HL-60 (cell line): ENCODE data around the gene PGAM5.

Source experiments
- GABPA ChIP-seq: IDR thresholded peaks from 2 replicates; pipeline ENCODE4 v1.6.1; 2012; ENCODE audit warnings: low read depth
- POLR2AphosphoS5 ChIP-seq: IDR thresholded peaks from 2 replicates; pipeline ENCODE4 v1.6.1; 2012; ENCODE audit warnings: low read depth
- SPI1 ChIP-seq: IDR thresholded peaks from 2 replicates; pipeline ENCODE4 v1.6.1; 2012; ENCODE audit warnings: low read depth, mild to moderate bottlenecking, borderline replicate concordance
- TF ChIP-seq, protein P1 (sequence below): IDR thresholded peaks from one replicate; pipeline ENCODE4 v1.5.1; 2011; ENCODE audit warnings: low read length, control low read depth, inconsistent platforms; ENCODE audit not compliant: insufficient read depth
- TF ChIP-seq, protein P2 (sequence below): IDR thresholded peaks from 2 replicates; pipeline ENCODE4 v1.6.1; 2012; ENCODE audit warnings: low read depth; ENCODE audit not compliant: insufficient replicate concordance

DNA sequence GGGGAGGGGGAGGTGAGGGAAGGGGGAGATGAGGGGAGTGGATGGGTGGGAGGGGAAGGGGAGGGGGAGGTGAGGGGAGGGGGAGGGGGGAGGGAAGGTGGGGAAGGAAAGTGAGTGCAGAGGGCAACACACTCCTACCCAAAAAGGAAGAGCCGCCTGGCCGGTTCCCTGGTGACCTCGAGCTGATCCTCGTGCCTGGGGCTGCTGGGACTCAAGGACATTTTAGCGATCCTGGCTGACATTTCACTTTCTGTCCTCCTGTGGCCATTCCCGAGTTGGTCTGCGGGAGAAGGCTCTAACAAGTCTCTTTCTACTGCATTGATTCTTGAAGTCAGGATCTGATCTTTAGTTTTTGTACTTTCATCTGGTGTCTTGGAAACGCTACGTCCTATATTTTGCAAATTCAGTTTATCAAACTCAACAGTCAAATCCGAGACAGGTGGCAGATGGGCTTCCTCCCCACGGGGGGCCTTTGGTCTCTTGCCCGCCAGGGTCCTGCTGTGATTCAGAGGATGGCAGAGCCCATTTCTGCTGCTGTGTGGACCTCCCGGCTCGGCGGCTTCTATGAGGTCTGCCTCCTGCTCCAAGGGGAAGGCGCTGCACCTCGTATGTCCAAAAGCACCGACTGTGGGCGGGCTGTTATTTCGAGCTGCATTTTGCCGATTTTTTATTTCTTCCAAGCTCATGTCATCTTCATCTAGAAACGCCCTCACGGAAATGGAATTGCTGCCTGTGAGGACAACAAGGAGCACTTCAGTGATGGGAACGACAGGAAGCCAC lies 19.1 kb downstream of the PGAM5 start:
- TF ChIP-seq SPI1 (no peak), POLR2AphosphoS5 (no peak; the same call in 1 of the 2 replicates), GABPA (no peak)
- TF ChIP-seq, protein P1, sequence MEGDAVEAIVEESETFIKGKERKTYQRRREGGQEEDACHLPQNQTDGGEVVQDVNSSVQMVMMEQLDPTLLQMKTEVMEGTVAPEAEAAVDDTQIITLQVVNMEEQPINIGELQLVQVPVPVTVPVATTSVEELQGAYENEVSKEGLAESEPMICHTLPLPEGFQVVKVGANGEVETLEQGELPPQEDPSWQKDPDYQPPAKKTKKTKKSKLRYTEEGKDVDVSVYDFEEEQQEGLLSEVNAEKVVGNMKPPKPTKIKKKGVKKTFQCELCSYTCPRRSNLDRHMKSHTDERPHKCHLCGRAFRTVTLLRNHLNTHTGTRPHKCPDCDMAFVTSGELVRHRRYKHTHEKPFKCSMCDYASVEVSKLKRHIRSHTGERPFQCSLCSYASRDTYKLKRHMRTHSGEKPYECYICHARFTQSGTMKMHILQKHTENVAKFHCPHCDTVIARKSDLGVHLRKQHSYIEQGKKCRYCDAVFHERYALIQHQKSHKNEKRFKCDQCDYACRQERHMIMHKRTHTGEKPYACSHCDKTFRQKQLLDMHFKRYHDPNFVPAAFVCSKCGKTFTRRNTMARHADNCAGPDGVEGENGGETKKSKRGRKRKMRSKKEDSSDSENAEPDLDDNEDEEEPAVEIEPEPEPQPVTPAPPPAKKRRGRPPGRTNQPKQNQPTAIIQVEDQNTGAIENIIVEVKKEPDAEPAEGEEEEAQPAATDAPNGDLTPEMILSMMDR: no peak
- TF ChIP-seq, protein P2, sequence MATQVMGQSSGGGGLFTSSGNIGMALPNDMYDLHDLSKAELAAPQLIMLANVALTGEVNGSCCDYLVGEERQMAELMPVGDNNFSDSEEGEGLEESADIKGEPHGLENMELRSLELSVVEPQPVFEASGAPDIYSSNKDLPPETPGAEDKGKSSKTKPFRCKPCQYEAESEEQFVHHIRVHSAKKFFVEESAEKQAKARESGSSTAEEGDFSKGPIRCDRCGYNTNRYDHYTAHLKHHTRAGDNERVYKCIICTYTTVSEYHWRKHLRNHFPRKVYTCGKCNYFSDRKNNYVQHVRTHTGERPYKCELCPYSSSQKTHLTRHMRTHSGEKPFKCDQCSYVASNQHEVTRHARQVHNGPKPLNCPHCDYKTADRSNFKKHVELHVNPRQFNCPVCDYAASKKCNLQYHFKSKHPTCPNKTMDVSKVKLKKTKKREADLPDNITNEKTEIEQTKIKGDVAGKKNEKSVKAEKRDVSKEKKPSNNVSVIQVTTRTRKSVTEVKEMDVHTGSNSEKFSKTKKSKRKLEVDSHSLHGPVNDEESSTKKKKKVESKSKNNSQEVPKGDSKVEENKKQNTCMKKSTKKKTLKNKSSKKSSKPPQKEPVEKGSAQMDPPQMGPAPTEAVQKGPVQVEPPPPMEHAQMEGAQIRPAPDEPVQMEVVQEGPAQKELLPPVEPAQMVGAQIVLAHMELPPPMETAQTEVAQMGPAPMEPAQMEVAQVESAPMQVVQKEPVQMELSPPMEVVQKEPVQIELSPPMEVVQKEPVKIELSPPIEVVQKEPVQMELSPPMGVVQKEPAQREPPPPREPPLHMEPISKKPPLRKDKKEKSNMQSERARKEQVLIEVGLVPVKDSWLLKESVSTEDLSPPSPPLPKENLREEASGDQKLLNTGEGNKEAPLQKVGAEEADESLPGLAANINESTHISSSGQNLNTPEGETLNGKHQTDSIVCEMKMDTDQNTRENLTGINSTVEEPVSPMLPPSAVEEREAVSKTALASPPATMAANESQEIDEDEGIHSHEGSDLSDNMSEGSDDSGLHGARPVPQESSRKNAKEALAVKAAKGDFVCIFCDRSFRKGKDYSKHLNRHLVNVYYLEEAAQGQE: no peak
